GM21576 (cell line): ENCODE data around the gene CSTB.

Source experiments
- ATAC-seq: cut with Tn5 transposase; IDR thresholded peaks from one replicate; pipeline ENCODE4 v1.9.1; 2021; ENCODE audit warnings: mild to moderate bottlenecking, moderate library complexity; ENCODE audit not compliant: unreplicated experiment

The CSTB gene

DNA sequence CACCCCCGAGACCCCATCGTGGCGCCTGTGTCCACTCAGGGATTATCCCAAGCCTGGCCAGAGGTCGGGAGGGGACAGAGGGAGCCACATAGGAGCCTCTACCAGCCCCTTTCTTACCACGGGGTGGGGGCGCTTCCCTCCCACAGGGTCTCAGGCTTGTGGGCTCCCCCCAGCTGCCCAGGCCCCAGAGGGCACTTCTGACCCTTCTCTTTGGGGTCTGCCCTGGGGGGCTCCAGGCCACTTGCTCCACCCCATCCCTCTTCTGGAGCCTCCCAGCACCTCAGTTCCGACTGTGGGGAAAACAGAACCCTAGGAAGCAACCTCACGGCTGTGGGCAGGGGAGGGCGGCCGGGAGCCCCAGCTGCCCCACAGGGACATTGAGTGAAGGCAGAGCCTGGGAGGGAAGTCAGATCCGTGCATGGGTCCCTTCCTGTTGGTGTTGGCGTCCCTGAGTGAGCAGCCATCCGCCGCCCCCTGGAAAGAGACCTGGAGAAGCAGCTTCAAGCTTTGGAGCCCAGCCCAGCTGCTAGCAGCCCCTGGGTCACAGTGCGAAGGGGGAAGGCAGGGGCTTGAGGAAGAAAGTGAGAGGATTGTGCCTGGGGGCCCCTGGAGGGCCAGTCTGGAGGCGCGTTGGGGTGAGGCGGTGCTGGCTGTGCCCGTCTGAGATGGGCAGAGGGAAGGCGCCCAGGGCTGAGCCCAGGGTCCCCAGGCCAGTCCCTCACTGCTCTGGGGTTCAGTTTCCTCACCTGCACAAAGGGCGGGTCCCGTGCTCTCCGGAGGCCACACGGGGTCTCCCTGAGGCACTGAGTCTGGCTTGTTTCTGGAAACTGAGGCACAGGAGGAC, 35.4 kb upstream of the CSTB start:
- ATAC-seq = no peak

DNA sequence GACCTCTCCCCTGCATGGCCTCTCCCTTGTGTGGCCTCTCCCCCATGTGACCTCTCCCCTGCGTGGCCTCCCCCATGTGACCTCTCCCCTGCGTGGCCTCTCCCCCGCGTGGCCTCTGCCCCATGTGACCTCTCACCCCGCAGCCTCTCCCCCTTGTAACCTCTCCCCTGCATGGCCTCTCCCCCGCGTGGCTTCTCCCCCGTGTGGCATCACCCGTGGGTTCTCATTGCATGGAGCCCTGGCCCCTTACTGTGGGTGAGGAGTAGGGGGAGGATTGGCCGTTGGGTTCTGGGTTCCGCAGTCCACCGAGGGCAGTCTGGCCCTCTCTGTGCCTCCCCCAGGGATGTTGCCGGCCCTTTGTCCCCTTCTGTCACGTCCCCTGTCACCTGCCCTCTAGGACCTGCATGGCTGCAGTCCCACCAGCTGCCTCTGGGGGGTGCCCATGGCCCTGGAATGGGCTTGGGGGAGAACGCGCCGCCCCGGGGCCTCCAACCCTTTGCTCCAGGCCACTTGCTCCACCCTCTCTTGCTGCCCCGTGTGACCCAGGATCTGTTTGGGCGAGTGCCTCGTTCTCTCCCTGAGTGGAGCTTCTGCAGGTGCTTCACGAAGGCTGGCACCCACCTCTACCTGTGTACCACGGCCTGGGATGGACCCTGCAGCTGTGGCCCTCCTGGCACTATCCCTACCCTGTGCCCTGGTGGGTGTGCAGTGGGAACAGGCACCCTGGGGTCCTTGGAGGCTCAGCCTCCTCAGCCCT, 34.6 kb upstream of the CSTB start:
- ATAC-seq = peak; percentile 65

DNA sequence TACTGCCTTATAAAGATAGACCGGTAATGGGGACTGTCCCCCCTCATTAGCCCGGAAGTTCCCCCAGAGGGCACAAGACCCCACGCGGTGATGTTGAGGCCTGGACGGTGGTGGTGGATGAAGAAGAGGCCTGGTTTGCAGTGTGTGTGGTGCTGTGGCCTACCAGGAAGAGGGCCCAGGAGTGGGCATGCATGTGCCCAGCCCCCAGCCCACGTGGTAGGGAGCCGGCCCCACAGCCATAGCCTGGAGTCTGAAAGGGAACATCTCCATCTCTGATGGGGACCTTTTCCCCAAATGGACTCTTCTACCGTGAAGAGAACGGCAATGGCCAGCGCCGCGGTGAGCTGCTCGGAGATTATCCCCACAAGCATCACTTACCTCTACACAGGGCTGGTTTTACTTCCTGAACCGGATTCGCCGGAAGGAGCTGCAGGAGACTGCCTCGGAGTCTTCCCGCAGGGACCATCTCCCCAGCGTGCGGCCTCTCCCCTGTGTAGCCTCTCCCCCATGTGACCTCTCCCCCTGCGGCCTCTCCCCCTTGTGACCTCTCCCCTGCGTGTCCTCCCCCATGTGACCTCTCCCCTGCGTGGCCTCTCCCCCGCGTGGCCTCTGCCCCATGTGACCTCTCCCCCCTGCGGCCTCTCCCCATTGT, 33.9 kb upstream of the CSTB start:
- no peak for ATAC-seq

GRCh38 chr21:43809346-43809799, 33.3 kb upstream of the CSTB start:
- ATAC-seq = no peak

DNA sequence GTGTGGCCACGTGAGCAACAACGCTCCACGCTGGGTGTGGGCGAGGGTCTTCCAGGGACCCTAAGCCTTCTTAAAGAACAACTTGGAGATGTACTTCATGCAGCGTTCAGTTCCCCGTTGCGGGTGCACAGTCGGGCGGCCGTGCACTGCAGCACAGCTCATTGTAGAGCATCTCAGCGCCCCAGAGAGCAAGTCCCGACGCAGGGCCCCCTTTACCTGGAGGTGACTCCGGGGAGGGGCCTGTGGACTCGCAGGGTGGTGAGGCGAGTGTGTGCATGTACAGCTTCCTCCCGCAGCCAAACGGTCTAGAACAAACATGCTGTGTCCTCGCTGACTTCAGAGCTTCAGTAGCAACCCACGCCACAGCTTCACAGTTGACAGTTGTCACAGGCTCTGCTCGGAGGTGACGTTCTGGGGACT, 32.7 kb upstream of the CSTB start:
- ATAC-seq = no peak

DNA sequence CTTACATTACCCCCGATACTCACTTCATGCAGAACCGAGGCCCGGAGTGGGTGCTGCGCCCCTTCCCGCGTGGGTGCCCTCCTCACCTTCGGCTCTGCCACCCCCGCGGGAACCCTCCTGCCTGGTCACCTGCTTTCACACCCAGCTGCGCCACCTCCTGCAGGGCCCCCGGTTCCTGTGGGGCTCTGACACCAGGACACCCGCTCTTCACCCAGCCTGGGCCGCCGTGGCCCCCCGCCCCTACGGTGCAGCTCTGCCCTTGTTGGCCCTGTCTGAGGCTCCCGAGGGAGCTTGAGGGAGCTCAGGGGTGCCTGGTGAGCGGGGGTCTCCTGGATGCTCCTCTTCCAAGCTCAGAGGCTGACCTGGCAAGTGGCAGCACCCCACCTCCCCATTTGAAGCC, 32.3 kb upstream of the CSTB start:
- ATAC-seq = no peak

DNA sequence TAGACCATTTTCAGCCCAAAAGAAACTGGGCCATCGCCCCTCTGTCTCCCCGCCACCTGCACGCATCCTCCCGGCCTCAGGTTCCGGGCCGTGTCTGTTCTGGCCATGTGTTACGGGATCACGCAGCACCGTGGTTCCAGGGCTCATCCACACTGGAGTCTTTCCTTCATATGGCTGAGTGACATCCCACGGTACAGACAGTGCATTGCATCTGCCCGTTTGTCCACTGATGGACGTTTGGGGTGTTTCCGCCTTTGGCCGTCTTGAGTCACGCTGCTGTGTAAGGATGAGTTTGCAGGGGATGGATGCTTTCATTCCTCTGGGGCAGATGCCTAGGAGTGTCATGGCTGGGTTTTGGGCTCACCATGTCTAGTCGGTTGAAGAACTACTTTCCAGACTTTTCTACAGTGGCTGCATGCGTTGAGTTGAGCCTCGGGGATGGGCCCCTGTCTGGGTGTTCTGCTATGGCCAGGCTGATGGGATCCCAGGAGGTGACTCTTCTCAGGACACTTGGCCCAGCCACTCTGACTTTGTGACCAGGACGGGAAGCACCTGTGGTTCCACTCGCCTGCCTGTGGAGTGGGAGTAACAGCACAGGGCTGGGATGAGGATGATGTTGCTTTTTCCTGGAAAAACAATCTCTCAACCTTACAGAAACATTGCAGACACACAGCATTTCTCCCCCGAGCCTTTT, 30.1 kb upstream of the CSTB start:
- no peak for ATAC-seq

- peak; percentile 77 for ATAC-seq
These were observed 29.2 kb upstream of the CSTB start for GRCh38 chr21:43805275-43805800.

GRCh38 chr21:43803558-43804300, 27.6 kb upstream of the CSTB start:
- no peak for ATAC-seq

- ATAC-seq = no peak
These were observed 26.7 kb upstream of the CSTB start for GRCh38 chr21:43802713-43803313.

- ATAC-seq = no peak
These were observed 25.1 kb upstream of the CSTB start for GRCh38 chr21:43801006-43801783.

DNA sequence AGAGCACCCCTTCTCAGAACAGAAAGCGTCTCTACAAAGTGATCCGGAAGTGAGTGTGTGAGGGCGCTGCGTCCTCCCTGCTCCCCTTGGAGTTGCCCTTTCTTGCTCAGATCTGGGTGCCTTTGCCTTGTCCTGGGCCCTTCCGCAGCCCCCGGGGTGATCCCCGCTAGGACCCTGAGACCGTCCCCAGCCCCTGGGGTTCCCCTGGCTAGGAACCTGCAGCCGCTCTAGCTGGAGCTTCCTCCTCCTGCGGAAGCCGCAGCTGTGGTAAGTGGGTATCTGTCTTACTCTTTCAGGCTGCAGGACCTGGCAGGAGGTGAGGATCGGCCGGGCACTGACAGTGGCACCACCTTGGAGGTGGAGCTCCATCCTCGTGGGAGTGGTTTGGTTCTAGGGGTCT, 24.5 kb upstream of the CSTB start:
- ATAC-seq = no peak

DNA sequence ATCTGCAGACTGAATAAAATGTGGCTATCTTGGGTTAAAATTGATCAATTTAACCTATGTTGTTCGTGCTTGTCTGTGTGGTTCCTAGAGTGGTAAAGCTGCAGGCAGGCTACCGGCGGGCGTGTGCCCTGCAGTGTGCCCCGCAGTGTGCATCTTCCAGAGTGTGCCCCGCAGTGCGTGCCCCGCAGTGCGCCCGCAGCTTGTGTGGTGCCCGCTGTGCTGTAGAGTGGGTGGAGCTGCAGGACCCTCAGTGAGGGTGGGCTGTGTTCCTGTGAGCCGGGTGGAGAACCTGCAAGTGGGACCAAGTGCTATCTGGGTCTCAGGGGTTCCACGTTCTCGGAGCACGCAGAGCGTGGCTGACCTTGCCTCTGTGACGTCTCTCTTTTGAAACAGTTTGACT, 24.0 kb upstream of the CSTB start:
- ATAC-seq = no peak

DNA sequence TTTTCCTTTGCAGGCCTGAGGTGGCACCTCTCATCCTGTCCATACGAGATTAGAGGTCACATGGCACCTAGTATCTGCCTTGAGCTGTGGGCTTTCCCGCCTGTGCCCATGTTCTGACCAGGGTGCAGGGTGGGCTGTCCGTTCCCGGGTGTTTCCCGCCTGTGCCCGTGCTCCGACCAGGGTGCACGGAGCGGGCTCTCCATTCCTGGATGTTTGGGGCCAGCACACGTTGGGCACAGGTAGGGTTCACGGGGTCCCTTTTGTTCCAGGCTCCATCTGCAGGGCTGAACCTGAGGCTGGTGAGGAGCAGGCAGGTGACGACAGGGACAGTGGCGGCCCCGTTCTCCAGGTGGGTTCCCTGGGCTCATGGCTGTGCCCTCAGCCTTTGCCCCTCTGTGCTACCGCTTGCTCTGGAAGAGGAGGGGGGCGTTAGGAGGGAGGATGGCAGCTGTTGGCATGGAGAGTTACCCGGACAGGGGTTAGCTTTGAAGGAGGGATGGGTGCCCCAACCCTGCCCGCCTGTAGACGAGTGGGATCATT, 23.3 kb upstream of the CSTB start:
- ATAC-seq = no peak

GRCh38 chr21:43797925-43798715, 22.0 kb upstream of the CSTB start:
- ATAC-seq = no peak

DNA sequence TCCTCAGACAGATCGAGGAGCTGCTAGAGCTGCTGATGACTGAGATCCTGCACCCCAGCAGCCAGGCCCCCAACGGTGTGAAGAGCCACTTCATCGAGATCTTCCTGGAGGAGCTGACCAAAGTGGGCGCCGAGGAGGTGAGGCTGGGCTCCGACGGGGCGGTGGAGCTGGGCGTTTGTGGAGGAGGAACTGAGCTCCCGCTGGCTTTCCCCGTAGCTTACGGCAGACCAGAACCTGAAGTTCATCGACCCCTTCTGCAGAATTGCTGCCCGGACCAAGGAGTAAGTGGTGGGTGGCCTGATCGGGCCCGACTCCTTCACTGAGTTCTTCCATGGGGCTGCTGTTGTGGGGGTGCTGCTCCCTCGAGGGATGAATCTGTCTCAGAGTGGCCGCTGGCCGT, 21.3 kb upstream of the CSTB start:
- ATAC-seq = no peak

DNA sequence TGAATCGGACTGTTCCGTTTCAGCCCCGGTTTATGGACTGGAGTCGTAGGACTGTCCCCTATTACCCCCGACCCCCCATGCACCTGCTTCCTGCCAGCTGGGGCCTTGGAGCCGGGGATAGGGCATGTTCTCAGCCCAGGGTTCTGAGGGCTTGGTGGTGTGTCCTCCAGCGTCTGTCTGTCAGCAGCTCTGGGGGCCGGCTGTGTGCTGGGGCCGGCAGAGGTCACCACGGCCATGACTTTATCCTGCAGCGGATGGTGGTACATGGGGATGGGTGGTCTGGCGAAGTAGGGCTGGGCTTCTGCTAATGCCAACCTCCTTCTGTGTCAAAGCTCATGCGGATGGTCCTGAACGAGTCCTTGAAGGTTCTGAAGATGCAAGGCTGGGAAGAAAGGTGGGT, 18.7 kb upstream of the CSTB start:
- ATAC-seq = no peak

- ATAC-seq = no peak
These were observed 18.2 kb upstream of the CSTB start for GRCh38 chr21:43794311-43794710.
